ENCODE data around the gene ABHD5. TPM values are rescaled to one million over a fixed set of nuclear protein-coding genes. Genes with fewer than 3 reads are reported as not detected.

Gene ABHD5
- total RNA-seq, 2 experiments from 2014 or later: 6.5 to 7.9 TPM

GRCh38 chr3:43738305-43738704 is 47.6 kb downstream of the ABHD5 start:
- POLR2A ChIA-PET: no interaction called here
- Histone ChIP-seq H3K9me2 (ENCODE audit: insufficient read depth, low read length) (no peaks in the 10 kb centered on the region), H2AFZ (ENCODE audit: low read length) (no peak overlapping the region), H3K4me3 (ENCODE audit: low read depth, low read length, poor library complexity, severe bottlenecking) (no peak overlapping the region), H4K20me1 (ENCODE audit: insufficient read depth, low read length) (no peaks in the 10 kb centered on the region), H3K4me1 (ENCODE audit: insufficient read depth, low read length, poor library complexity, severe bottlenecking) (no peaks in the 10 kb centered on the region), H3K9me3 (ENCODE audit: low read length) (no peaks in the 10 kb centered on the region), H3K36me3 (ENCODE audit: insufficient read depth, low read length) (no peaks in the 10 kb centered on the region), H3K79me2 (ENCODE audit: insufficient read depth, low read depth, low read length) (no peaks in the 10 kb centered on the region), H3K27ac (ENCODE audit: low read depth, low read length, poor library complexity, severe bottlenecking) (no peak overlapping the region), H3K4me2 (ENCODE audit: low read length) (no peak overlapping the region)
- CTCF ChIA-PET (ENCODE audit: unreplicated experiment): no interaction called here
- intact Hi-C loops (cut with micrococcal nuclease; ENCODE audit: unreplicated experiment): no loop called here
- no TSS peak for BruUV-seq (replicated peaks)
- TF ChIP-seq CTCF (conservative IDR thresholded peaks at IDR 0.05; ENCODE audit: low read length) (no peak), EZH2phosphoT487 (IDR thresholded peaks at IDR 0.05; ENCODE audit: borderline replicate concordance, low read depth, low read length) (no peak)
- no peak for DNase-seq (ENCODE audit: low spot score)

GRCh38 chr3:43742920-43743319 is 52.2 kb downstream of the ABHD5 start:
- Histone ChIP-seq H2AFZ (ENCODE audit: low read length) (no peak overlapping the region), H3K9me3 (ENCODE audit: low read length) (no peaks in the 10 kb centered on the region), H3K27ac (ENCODE audit: low read depth, low read length, poor library complexity, severe bottlenecking) (no peak overlapping the region), H3K79me2 (ENCODE audit: insufficient read depth, low read depth, low read length) (no peaks in the 10 kb centered on the region), H3K36me3 (ENCODE audit: insufficient read depth, low read length) (no peaks in the 10 kb centered on the region), H3K4me3 (ENCODE audit: low read depth, low read length, poor library complexity, severe bottlenecking) (no peak overlapping the region), H3K9me2 (ENCODE audit: insufficient read depth, low read length) (no peaks in the 10 kb centered on the region), H3K4me1 (ENCODE audit: insufficient read depth, low read length, poor library complexity, severe bottlenecking) (no peaks in the 10 kb centered on the region), H4K20me1 (ENCODE audit: insufficient read depth, low read length) (no peaks in the 10 kb centered on the region), H3K4me2 (ENCODE audit: low read length) (no peak overlapping the region)
- CTCF ChIA-PET (ENCODE audit: unreplicated experiment): no interaction called here
- TF ChIP-seq EZH2phosphoT487 (IDR thresholded peaks at IDR 0.05; ENCODE audit: borderline replicate concordance, low read depth, low read length) (no peak), CTCF (conservative IDR thresholded peaks at IDR 0.05; ENCODE audit: low read length) (0 out of 2 replicates have a peak, but pooled peaks have one; percentile 34)
- BruUV-seq (replicated peaks): no TSS peak
- POLR2A ChIA-PET: interaction anchor here (0.9 kb wide), 1 partner anchor 468 kb away, joined by 3 read pairs; no protein-coding TSS in a partner anchor
- no peak for DNase-seq (ENCODE audit: low spot score)
- intact Hi-C loops (cut with micrococcal nuclease; ENCODE audit: unreplicated experiment): no loop called here

GRCh38 chr3:43747641-43748040 is 56.9 kb downstream of the ABHD5 start:
- no peaks in the 10 kb centered on the region for H4K20me1 ChIP-seq (ENCODE audit: insufficient read depth, low read length)
- H3K4me1 ChIP-seq (ENCODE audit: insufficient read depth, low read length, poor library complexity, severe bottlenecking): no peaks in the 10 kb centered on the region
- H3K36me3 ChIP-seq (ENCODE audit: insufficient read depth, low read length): no peaks in the 10 kb centered on the region
- H3K9me3 ChIP-seq (ENCODE audit: low read length): no peaks in the 10 kb centered on the region
- POLR2A ChIA-PET: no interaction called here
- no peak overlapping the region for H3K27ac ChIP-seq (ENCODE audit: low read depth, low read length, poor library complexity, severe bottlenecking)
- H2AFZ ChIP-seq (ENCODE audit: low read length): no peak overlapping the region
- no TSS peak for BruUV-seq (replicated peaks)
- no peaks in the 10 kb centered on the region for H3K79me2 ChIP-seq (ENCODE audit: insufficient read depth, low read depth, low read length)
- DNase-seq (ENCODE audit: low spot score): no peak
- no peak overlapping the region for H3K4me2 ChIP-seq (ENCODE audit: low read length)
- intact Hi-C loops (cut with micrococcal nuclease; ENCODE audit: unreplicated experiment): no loop called here
- TF ChIP-seq EZH2phosphoT487 (IDR thresholded peaks at IDR 0.05; ENCODE audit: borderline replicate concordance, low read depth, low read length) (no peak), CTCF (conservative IDR thresholded peaks at IDR 0.05; ENCODE audit: low read length) (no peak)
- no peaks in the 10 kb centered on the region for H3K9me2 ChIP-seq (ENCODE audit: insufficient read depth, low read length)
- CTCF ChIA-PET (ENCODE audit: unreplicated experiment): no interaction called here
- H3K4me3 ChIP-seq (ENCODE audit: low read depth, low read length, poor library complexity, severe bottlenecking): no peak overlapping the region
